GM12875 (cell line): Measurements from ENCODE around the gene KIF1C.

Experiments used
- H3K4me3 ChIP-seq: one replicate; pipeline ENCODE4 v1.5.1; 2011; ENCODE audit warnings: low read depth, low read length, control low read depth
- TF ChIP-seq, protein P1 (sequence below): IDR thresholded peaks from 2 replicates; pipeline ENCODE4 v1.5.1; 2011; ENCODE audit warnings: low read depth, mild to moderate bottlenecking, control low read depth, inconsistent platforms, low read length, moderate library complexity, borderline replicate concordance; ENCODE audit not compliant: insufficient read depth

KIF1C gene

DNA sequence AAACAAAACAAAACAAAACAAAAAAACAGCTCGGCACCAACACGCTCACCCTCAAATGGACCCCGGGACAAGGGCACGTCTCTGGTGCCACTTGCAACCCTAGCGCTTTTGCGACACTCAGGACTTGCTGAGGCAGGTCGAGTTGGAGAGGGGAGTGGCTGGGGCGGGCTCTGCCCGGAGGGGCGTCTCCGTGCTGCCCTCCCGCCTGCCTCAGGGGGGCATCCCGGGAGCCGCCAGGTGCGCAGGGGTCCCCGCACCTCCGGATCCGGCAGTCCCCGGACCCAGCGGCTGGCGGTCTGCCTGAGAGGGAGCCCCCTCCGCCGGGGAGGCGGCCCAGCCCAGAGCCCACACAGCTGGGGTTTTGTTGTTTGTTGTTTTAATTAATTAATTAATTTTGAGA is 37.6 kb downstream of the KIF1C start, which contains the start of gene SLC52A1:
Gene SLC52A1, minus strand, starts transcription at position 112 of the 400 bp plus-strand sequence. CDS start 820 bp downstream, outside the sequence.
- TF ChIP-seq, protein P1, sequence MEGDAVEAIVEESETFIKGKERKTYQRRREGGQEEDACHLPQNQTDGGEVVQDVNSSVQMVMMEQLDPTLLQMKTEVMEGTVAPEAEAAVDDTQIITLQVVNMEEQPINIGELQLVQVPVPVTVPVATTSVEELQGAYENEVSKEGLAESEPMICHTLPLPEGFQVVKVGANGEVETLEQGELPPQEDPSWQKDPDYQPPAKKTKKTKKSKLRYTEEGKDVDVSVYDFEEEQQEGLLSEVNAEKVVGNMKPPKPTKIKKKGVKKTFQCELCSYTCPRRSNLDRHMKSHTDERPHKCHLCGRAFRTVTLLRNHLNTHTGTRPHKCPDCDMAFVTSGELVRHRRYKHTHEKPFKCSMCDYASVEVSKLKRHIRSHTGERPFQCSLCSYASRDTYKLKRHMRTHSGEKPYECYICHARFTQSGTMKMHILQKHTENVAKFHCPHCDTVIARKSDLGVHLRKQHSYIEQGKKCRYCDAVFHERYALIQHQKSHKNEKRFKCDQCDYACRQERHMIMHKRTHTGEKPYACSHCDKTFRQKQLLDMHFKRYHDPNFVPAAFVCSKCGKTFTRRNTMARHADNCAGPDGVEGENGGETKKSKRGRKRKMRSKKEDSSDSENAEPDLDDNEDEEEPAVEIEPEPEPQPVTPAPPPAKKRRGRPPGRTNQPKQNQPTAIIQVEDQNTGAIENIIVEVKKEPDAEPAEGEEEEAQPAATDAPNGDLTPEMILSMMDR = no peak
- H3K4me3 ChIP-seq = no peak within 1 kb of the TSS

DNA sequence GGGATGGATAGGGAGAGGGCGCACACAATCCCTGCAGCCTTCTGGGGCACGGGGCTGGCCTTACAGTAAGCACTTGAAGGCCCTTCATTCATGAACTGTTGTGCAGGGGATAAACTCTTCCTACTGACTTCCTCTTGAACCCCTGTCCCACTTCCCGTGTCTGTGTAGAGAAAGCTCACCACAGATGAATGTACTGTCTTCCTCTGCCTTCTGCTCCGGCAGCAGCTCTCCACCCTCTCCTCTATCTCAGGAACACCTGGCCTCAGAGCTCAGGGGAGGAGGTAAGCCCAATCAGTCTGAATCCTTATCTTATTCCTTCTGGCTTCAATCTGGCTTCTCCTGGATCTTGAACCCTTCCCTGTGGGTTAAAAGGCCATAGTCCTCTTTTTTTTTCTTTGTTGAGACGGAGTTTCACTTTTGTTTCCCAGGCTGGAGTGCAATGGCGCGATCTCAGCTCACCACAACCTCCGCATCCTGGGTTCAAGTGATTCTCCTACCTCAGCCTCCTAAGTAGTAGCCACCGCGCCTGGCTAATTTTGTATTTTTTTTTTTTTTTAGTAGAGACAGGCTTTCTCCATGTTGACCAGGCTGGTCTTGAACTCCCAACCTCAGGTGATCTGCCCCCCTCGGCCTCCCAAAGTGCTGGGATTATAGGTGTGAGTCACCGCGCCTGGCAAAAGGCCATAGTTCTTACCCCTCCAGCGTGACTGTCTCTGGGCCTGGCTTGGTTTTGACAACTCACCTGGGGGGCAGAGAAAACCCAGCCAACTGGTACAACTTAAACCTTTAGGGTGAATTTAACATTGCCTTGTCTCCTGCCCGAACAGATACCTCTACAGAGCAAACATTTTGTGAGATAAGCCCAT is 44.6 kb downstream of the KIF1C start:
- H3K4me3 ChIP-seq = no peak overlapping the region
- TF ChIP-seq, protein P1 = no peak

DNA sequence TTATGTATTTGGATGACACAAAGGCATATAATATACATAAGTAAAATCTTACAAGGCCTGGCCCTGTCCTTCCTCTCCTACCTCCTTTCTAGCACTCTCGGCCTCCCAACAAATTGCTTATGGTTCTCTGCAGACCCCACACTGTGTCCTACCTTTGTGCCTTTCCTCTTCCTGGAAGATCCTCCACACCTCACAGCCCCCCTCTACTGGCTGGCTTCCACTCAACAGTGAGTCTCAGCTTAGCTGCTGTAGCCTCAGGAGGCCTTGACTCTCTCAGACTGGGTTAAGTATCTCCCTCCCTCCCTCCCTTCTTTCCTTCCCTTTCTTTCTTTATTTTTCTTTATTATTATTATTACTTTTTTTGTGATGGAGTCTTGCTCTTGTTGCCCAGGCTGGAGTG is 45.8 kb downstream of the KIF1C start:
- TF ChIP-seq, protein P1 = no peak
- no peak overlapping the region for H3K4me3 ChIP-seq

DNA sequence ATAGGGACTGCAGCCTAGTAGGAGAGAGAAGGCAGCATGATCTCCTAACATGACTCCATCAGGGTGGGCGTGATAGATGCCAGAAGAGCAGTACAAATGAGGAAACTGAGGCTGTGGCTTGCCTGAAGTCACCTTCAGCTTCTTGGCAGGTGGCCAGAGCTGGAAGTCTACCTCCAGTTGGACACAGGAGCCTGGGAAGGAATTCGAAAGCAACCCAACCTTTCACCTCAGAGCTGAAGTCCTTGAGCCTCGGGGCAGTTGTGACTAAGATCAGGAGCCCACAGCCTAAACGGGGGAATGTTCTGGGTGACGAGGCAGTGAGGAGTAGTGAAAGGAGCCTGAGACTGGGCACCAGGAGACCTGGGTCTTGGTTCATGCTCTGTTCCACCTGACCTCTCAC is 46.9 kb downstream of the KIF1C start:
- TF ChIP-seq, protein P1 = no peak
- H3K4me3 ChIP-seq = no peak overlapping the region

DNA sequence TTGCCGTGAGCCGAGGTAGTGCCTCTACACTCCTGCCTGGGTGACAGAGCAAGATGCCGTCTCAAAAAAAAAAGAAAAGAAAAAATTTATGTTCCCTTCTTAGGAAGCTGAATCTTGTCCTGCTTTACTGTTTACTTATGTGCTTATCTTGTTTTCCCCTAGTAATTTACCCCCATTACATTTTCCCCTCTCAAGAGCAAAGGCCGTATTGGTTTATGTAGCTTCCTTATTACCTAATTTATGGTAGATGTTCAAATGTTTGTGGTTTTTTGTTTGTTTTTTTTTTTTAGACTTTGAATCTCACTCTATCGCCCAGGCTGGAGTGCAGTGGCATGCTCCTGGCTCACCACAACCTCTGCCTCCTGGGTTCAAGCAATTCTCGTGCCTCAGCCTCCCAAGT is 47.7 kb downstream of the KIF1C start:
- TF ChIP-seq, protein P1 = no peak
- no peak overlapping the region for H3K4me3 ChIP-seq

DNA sequence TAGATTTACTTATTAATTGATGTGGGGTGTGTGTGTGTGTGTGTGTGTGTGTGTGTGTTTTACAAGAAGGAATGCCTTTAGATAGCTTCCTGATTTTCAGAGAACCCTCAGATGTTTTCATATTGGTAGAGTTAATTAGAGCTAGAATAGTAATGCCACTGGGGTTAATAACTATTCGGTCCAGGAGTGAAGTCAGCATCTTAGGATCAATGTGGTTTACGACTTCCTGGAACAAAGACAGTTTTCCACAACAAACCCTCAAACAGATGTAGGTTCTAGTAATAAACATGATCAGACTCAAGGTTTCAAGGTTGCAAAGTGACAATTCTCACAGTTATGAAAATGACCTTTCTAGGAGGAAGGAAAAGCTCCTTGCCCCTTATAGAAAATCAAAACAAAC is 49.7 kb downstream of the KIF1C start:
- TF ChIP-seq, protein P1 = no peak
- H3K4me3 ChIP-seq = no peak overlapping the region

DNA sequence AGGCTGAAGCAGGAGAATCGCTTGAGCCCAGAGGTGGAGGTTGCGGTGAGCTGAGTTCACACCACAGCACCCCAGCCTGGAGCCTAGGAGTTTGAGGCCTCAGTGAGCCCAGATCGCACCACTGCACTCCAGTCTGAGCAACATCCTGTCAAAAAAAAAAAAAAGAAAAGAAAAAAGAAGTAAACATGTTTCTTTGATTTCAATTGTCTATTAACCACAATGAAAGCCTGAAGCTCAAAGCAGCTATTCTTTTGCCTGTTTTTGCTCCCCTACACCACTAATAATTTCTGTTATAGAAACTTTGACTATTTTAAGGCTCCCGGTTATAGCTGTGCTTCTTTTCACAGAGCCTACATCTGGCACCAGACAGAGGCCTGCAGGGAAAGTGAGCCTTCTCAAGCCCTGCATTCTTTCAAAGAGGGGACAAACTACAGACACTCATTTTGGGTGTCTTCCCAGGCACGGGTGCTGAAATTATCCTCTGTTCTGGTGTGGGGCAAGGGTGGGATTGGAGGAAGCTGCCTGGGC is 51.6 kb downstream of the KIF1C start:
- TF ChIP-seq, protein P1 = no peak
- H3K4me3 ChIP-seq = no peak overlapping the region
